Measurements from ENCODE around the gene ABCG4.

- TF ChIP-seq CTCF (IDR thresholded peaks at IDR 0.05; ENCODE audit: low read length), result no peak
- no peak for TF ChIP-seq EZH2 (IDR thresholded peaks at IDR 0.05; ENCODE audit: borderline replicate concordance, low read length)
Observed at GRCh38 chr11:119117004-119117706, 31.7 kb upstream of the ABCG4 start.
